ENCODE measurements around the gene PPP4R4. TPM values are rescaled to one million over a fixed set of nuclear protein-coding genes. Genes with fewer than 3 reads are reported as not detected.
"Not testable (repeated sequence)": the region's sequence is repeated elsewhere in the genome, so short reads cannot be mapped to it uniquely, and the experiment has no call there.

Gene PPP4R4
- total RNA-seq, 4 donors from 2014 or later = 0.24 to 4.4 (median 1.3) TPM

DNA sequence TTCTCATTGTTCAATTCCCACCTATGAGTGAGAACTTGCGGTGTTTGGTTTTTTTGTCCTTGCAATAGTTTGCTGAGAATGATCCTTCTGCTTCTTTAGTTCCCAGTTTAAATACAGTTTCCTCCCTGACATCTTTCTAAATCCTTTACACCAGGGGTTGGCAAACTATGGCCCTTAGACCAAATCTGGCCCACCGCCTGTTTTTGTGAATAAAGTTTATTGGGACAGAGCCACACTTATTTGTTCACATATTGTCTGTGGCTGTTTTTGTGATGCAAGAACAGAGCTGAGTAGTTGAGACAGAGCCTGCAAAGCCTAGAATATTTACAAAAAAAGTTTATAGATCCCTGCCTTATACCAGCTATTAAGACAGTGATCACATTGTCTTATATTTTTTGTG lies 65.3 kb downstream of the PPP4R4 start:
- no peaks in the 10 kb centered on the region for H3K9me3 ChIP-seq
- no peaks in the 10 kb centered on the region for H3K4me1 ChIP-seq
- no peak for DNase-seq (ENCODE audit: low spot score in 2 of 2)
- WGBS = 94% methylated on average over 2 of the region's 2 CpGs
- no peaks in the 10 kb centered on the region for H3K36me3 ChIP-seq
- H3K27me3 ChIP-seq = no peaks in the 10 kb centered on the region
- no peak overlapping the region for H3K4me3 ChIP-seq
- H3K27ac ChIP-seq = no peak overlapping the region
- TF ChIP-seq POLR2A (IDR thresholded peaks at IDR 0.05) = no peak
- no peak for TF ChIP-seq POLR2AphosphoS5 (IDR thresholded peaks at IDR 0.05)
- TF ChIP-seq, protein P1, sequence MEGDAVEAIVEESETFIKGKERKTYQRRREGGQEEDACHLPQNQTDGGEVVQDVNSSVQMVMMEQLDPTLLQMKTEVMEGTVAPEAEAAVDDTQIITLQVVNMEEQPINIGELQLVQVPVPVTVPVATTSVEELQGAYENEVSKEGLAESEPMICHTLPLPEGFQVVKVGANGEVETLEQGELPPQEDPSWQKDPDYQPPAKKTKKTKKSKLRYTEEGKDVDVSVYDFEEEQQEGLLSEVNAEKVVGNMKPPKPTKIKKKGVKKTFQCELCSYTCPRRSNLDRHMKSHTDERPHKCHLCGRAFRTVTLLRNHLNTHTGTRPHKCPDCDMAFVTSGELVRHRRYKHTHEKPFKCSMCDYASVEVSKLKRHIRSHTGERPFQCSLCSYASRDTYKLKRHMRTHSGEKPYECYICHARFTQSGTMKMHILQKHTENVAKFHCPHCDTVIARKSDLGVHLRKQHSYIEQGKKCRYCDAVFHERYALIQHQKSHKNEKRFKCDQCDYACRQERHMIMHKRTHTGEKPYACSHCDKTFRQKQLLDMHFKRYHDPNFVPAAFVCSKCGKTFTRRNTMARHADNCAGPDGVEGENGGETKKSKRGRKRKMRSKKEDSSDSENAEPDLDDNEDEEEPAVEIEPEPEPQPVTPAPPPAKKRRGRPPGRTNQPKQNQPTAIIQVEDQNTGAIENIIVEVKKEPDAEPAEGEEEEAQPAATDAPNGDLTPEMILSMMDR (IDR thresholded peaks at IDR 0.05) = no peak
- no peak for TF ChIP-seq EP300 (IDR thresholded peaks at IDR 0.05)

DNA sequence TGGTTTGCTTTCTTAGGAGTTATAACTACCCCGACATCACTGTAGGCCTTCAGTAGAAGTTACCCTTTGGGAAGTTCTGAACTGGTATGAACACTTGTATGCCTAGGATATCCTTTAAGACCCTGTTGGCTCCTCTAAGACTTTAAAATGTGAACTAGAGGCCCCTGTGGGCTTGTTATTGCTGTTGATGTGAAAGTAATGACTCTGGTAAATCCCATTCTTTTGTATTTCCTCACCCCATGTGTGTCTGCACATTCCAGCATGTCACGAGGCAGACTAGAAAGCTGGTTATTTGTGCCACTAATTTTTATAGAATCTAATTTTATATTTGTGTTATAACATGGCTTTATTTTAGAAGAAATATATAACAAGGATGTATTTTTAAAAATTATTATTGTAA lies 70.1 kb downstream of the PPP4R4 start:
- H3K36me3 ChIP-seq = no peaks in the 10 kb centered on the region
- H3K27ac ChIP-seq = no peak overlapping the region
- no peaks in the 10 kb centered on the region for H3K27me3 ChIP-seq
- H3K9me3 ChIP-seq = no peaks in the 10 kb centered on the region
- no peak for DNase-seq (ENCODE audit: low spot score in 2 of 2)
- no peaks in the 10 kb centered on the region for H3K4me1 ChIP-seq
- no peak for TF ChIP-seq POLR2AphosphoS5 (IDR thresholded peaks at IDR 0.05)
- TF ChIP-seq EP300 (IDR thresholded peaks at IDR 0.05) = no peak
- TF ChIP-seq, protein P1 (IDR thresholded peaks at IDR 0.05) = no peak
- TF ChIP-seq POLR2A (IDR thresholded peaks at IDR 0.05) = no peak
- WGBS = 90% methylated on average over 2 of the region's 2 CpGs
- no peak overlapping the region for H3K4me3 ChIP-seq

GRCh38 chr14:94264195-94264594 lies 90.1 kb downstream of the PPP4R4 start:
- not testable (repeated sequence) for DNase-seq (ENCODE audit: low spot score in 2 of 2); H3K4me1 ChIP-seq; H3K9me3 ChIP-seq; H3K27ac ChIP-seq; H3K27me3 ChIP-seq; H3K36me3 ChIP-seq; H3K4me3 ChIP-seq
- 90% methylated on average over 3 of the region's 3 CpGs for WGBS

DNA sequence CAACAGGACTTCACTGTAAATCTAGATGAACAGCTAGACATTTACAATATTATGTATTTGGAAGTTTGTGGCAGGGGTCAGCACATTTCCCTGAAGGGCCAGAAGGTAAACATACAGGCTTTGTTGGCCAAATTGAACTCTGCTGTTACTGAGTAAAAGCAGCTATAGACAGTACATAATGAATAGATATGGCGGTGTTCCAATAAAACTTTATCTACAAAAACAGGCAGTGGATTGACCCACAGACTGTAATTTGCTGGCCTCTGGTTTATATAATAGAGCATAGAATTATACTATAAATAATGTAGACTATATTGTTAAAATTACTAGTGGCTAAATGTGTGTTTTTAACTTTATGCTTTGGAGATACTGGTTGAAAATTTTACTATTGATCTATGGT lies 93.2 kb downstream of the PPP4R4 start:
- no peak overlapping the region for H3K4me3 ChIP-seq
- no peak for TF ChIP-seq POLR2A (IDR thresholded peaks at IDR 0.05)
- TF ChIP-seq, protein P1 (IDR thresholded peaks at IDR 0.05) = no peak
- TF ChIP-seq POLR2AphosphoS5 (IDR thresholded peaks at IDR 0.05) = no peak
- no peak for TF ChIP-seq EP300 (IDR thresholded peaks at IDR 0.05)
- H3K4me1 ChIP-seq = no peaks in the 10 kb centered on the region
- peaks cover 8% of the 10 kb centered on the region for H3K9me3 ChIP-seq
- DNase-seq (ENCODE audit: low spot score in 2 of 2) = no peak
- 93% methylated on average over 1 of the region's 1 CpG for WGBS
- H3K27ac ChIP-seq = no peak overlapping the region
- H3K27me3 ChIP-seq = no peaks in the 10 kb centered on the region
- H3K36me3 ChIP-seq = no peaks in the 10 kb centered on the region

- H3K36me3 ChIP-seq; H3K27ac ChIP-seq; H3K27me3 ChIP-seq; H3K4me1 ChIP-seq; DNase-seq (ENCODE audit: low spot score in 2 of 2); H3K4me3 ChIP-seq; H3K9me3 ChIP-seq: not testable (repeated sequence)
- WGBS = 77% methylated on average over 7 of the region's 7 CpGs
These were observed 94.5 kb downstream of the PPP4R4 start for GRCh38 chr14:94268582-94268981.

DNA sequence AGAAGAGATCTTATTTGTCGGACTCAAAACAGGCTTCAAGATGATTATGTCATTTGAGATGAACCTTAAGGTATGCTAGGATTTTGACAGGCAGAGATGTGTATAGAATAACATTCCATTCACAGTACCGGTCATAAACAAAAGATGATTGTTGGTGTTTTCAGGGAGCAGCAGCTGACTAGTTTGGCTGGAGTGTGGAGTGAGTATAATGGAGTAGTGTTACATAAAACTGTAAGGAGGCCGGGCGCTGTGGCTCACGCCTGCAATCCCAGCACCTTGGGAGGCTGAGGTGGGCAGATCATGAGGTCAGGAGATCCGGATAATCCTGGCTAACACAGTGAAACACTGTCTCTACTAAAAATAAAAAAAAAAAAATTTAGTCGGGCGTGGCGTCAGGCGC lies 95.0 kb downstream of the PPP4R4 start:
- no peaks in the 10 kb centered on the region for H3K4me1 ChIP-seq
- no peak overlapping the region for H3K4me3 ChIP-seq
- no peaks in the 10 kb centered on the region for H3K36me3 ChIP-seq
- H3K9me3 ChIP-seq = no peaks in the 10 kb centered on the region
- TF ChIP-seq, protein P1 (IDR thresholded peaks at IDR 0.05) = no peak
- TF ChIP-seq POLR2A (IDR thresholded peaks at IDR 0.05) = no peak
- TF ChIP-seq EP300 (IDR thresholded peaks at IDR 0.05) = no peak
- no peak for TF ChIP-seq POLR2AphosphoS5 (IDR thresholded peaks at IDR 0.05)
- no peak overlapping the region for H3K27ac ChIP-seq
- no peaks in the 10 kb centered on the region for H3K27me3 ChIP-seq
- DNase-seq (ENCODE audit: low spot score in 2 of 2) = no peak
- 67% methylated on average over 10 of the region's 10 CpGs for WGBS

GRCh38 chr14:94276898-94277561 lies 102.9 kb downstream of the PPP4R4 start:
- not testable (repeated sequence) for H3K9me3 ChIP-seq; DNase-seq (ENCODE audit: low spot score in 2 of 2); H3K27ac ChIP-seq; H3K4me3 ChIP-seq; H3K27me3 ChIP-seq; H3K4me1 ChIP-seq; H3K36me3 ChIP-seq
- 82% methylated on average over 11 of the region's 11 CpGs for WGBS
